MCF 10A (cell line): Measurements from ENCODE around the gene LRRC56. TPM values are rescaled to one million over a fixed set of nuclear protein-coding genes. Genes with fewer than 3 reads are reported as not detected.

Experiments used
- BruUV-seq: library from RNA; stranded (reverse); fragments of 400-500 nt; replicated peaks from 2 replicates; lab custom pipeline; 2021; lab: Mats Ljungman, UMichigan
- CTCF ChIA-PET: fragments of 300-600 bp; sonication (Branson Sonifier 250); formaldehyde crosslinking; extraction: SDS; loops from one replicate; lab custom pipeline; 2021; ENCODE audit warnings: antibody characterized with exemption, inconsistent platforms; lab: Yijun Ruan, JAX
- POLR2A ChIA-PET: fragments of 300-600, 350-650 bp; sonication (Branson Sonifier 250); formaldehyde crosslinking; extraction: SDS; loops from one replicate; lab custom pipeline; 2020; ENCODE audit warnings: antibody characterized with exemption, inconsistent platforms; lab: Yijun Ruan, JAX
- DNase-seq: peaks from one replicate; pipeline ENCODE4 v3.0.0-alpha.2; 2018; ENCODE audit not compliant: unreplicated experiment
- H3K27ac Mint-ChIP-seq: one replicate; pipeline ENCODE4 v1.8.0; 2022; ENCODE audit warnings: mild to moderate bottlenecking, low read depth, mixed read lengths; ENCODE audit not compliant: unreplicated experiment
- H3K27me3 Mint-ChIP-seq: one replicate; pipeline ENCODE4 v1.8.0; 2022; ENCODE audit warnings: mixed read lengths; ENCODE audit not compliant: insufficient read depth, unreplicated experiment
- H3K36me3 Mint-ChIP-seq: one replicate; pipeline ENCODE4 v1.8.0; 2022; ENCODE audit warnings: mild to moderate bottlenecking, moderate library complexity, mixed read lengths; ENCODE audit not compliant: insufficient read depth, unreplicated experiment
- H3K4me1 Mint-ChIP-seq: one replicate; pipeline ENCODE4 v1.8.0; 2022; ENCODE audit warnings: mixed read lengths; ENCODE audit not compliant: insufficient read depth, unreplicated experiment
- H3K4me3 Mint-ChIP-seq: one replicate; pipeline ENCODE4 v1.8.0; 2022; ENCODE audit warnings: mild to moderate bottlenecking, moderate library complexity, mixed read lengths; ENCODE audit not compliant: unreplicated experiment
- H3K9me3 Mint-ChIP-seq: one replicate; pipeline ENCODE4 v1.8.0; 2022; ENCODE audit warnings: mixed read lengths; ENCODE audit not compliant: unreplicated experiment
- intact Hi-C: fragments of 100-400 bp; cut with micrococcal nuclease; formaldehyde crosslinking; loops from 2 replicates; pipeline ENCODE4 v1.14.1; 2022
- total RNA-seq: library from RNA; stranded (reverse); gene quantifications from 2 replicates; pipeline ENCODE4 v1.2.3, GENCODE V29; 2022
- TF ChIP-seq, protein P1 (sequence below): fragments of 200-600 bp; IDR thresholded peaks from one replicate; pipeline ENCODE4 v1.8.0; 2022; ENCODE audit warnings: antibody characterized with exemption, mild to moderate bottlenecking; ENCODE audit not compliant: unreplicated experiment

The LRRC56 gene
- total RNA-seq, 1 experiment from 2014 or later: 0.75 TPM

DNA sequence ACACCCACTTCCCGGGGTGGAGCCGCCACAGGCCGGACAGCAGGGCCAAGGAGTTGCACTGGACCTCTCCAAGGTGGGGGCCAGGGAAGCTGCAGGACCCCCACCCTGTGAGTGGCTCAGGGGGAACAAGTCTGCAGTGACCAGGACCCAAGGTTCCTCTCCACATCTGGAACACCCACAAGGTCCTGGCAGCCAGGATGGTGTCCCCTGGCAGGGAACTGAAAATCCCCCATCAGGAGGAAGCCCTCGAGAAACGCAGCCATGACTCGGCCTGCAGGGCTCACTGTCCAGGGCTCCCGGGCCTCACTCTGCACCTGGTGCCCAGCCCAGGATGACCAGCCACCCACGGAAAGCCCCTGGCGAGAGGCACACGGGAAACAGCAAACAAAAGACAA is 41.8 kb upstream of the LRRC56 start:
- H3K9me3 Mint-ChIP-seq: no peaks in the 10 kb centered on the region
- TF ChIP-seq, protein P1, sequence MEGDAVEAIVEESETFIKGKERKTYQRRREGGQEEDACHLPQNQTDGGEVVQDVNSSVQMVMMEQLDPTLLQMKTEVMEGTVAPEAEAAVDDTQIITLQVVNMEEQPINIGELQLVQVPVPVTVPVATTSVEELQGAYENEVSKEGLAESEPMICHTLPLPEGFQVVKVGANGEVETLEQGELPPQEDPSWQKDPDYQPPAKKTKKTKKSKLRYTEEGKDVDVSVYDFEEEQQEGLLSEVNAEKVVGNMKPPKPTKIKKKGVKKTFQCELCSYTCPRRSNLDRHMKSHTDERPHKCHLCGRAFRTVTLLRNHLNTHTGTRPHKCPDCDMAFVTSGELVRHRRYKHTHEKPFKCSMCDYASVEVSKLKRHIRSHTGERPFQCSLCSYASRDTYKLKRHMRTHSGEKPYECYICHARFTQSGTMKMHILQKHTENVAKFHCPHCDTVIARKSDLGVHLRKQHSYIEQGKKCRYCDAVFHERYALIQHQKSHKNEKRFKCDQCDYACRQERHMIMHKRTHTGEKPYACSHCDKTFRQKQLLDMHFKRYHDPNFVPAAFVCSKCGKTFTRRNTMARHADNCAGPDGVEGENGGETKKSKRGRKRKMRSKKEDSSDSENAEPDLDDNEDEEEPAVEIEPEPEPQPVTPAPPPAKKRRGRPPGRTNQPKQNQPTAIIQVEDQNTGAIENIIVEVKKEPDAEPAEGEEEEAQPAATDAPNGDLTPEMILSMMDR: no peak
- no peak for DNase-seq
- intact Hi-C loops: no loop called here
- peak overlapping the region; percentile 75 for H3K27ac Mint-ChIP-seq
- H3K4me1 Mint-ChIP-seq: peaks cover 9% of the 10 kb centered on the region
- POLR2A ChIA-PET: interaction anchor here (0.7 kb wide), 1 partner anchor 24 kb away, joined by 3 read pairs; no protein-coding TSS in a partner anchor
- no peaks in the 10 kb centered on the region for H3K27me3 Mint-ChIP-seq
- no TSS peak for BruUV-seq
- H3K4me3 Mint-ChIP-seq: no peak overlapping the region
- CTCF ChIA-PET: no interaction called here
- peaks cover 89% of the 10 kb centered on the region for H3K36me3 Mint-ChIP-seq

DNA sequence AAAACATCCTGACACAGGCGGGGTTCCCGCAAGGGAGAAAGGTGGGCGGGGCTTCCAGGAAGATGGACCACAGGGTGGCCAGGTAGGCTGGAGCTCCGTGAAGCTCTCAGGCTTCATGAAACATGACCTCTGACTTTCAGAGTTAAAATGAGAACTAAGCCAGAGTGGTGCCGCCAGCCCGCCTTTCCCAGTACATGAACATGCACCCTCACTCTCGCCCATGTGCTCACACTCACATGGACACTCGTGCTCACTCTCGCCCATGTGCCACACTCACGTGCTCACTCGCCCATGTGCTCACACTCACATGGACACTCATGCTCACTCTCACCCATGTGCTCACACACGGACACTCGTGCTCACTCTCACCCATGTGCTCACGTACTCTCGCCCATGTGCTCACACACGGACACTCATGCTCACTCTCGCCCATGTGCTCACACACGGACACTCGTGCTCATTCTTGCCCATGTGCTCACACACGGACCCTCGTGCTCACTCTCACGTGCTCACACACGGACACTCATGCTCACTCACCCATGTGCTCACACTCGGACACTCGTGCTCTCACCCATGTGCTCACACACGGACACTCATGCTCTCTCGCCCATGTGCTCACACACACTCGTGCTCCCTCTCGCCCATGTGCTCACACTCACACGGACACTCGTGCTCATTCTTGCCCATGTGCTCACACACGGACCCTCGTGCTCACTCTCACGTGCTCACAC is 40.3 kb upstream of the LRRC56 start:
- H3K27ac Mint-ChIP-seq: no peak overlapping the region

DNA sequence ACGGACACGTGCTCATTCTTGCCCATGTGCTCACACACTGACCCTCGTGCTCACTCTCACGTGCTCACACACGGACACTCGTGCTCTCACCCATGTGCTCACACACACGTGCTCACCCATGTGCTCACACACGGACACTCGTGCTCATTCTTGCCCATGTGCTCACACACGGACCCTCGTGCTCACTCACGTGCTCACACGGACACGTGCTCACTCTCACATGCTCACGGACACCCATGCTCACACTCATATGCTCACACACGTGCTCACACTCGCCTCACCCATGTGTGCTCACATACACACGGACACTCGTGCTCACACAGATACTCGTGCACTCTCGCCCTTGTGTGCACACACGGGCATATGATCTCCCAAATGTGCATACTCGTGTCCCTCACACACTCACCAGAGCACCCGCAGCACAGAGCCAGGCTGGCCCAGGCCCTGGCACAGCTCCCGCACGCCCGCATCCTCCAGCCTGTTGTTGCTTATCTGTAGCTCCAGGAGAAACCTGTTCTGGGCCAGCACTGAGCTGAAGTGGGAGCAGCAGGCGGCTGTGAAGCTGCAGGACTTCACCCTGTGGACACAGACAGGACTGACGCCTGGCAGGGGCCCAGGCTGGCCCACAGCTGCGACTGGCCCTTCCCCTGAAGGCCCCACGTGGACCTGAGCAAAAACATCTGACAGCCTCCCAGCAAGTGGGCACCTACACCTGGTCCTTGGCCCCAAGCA is 39.6 kb upstream of the LRRC56 start:
- no peak overlapping the region for H3K4me3 Mint-ChIP-seq
- TF ChIP-seq, protein P1: no peak
- intact Hi-C loops: no loop called here
- DNase-seq: no peak
- BruUV-seq: no TSS peak
- POLR2A ChIA-PET: interaction anchor here (0.7 kb wide), 1 partner anchor 225 kb away, joined by 3 read pairs; no protein-coding TSS in a partner anchor
- no peak overlapping the region for H3K27ac Mint-ChIP-seq
- H3K4me1 Mint-ChIP-seq: peaks cover 9% of the 10 kb centered on the region
- H3K27me3 Mint-ChIP-seq: no peaks in the 10 kb centered on the region
- H3K36me3 Mint-ChIP-seq: peaks cover 95% of the 10 kb centered on the region
- CTCF ChIA-PET: interaction anchor here (1.6 kb wide), 1 partner anchor 49 kb away, joined by 8 read pairs; no protein-coding TSS in a partner anchor
- no peaks in the 10 kb centered on the region for H3K9me3 Mint-ChIP-seq

More for the DNA sequence above, 40.3 kb upstream of the LRRC56 start:
- POLR2A ChIA-PET: interaction anchor here (0.6 kb wide), 1 partner anchor 34 kb away, joined by 3 read pairs; no protein-coding TSS in a partner anchor
- TF ChIP-seq, protein P1: no peak
- intact Hi-C loops: no loop called here
- Mint-ChIP-seq H3K4me1 (peaks cover 9% of the 10 kb centered on the region), H3K36me3 (peaks cover 100% of the 10 kb centered on the region), H3K9me3 (no peaks in the 10 kb centered on the region), H3K4me3 (no peak overlapping the region), H3K27me3 (no peaks in the 10 kb centered on the region)
- CTCF ChIA-PET: interaction anchor here (0.6 to 1.6 kb wide), 2 partner anchors 48 to 82 kb away, joined by 3 to 8 read pairs; partner anchors contain the start of gene SIGIRR
- DNase-seq: no peak
- no TSS peak for BruUV-seq
